Measurements from ENCODE around the gene FOXC1. TPM values are rescaled to one million over a fixed set of nuclear protein-coding genes. Genes with fewer than 3 reads are reported as not detected.

The FOXC1 gene
- total RNA-seq, 1 experiment from 2014 or later, result 7.3 TPM

GRCh38 chr6:1584996-1585668 is 24.6 kb upstream of the FOXC1 start:
- TF ChIP-seq EZH2phosphoT487 (IDR thresholded peaks at IDR 0.05; ENCODE audit: borderline replicate concordance, low read length) (no peak), CTCF (conservative IDR thresholded peaks at IDR 0.05; ENCODE audit: low read depth, low read length) (no peak), EZH2 (IDR thresholded peaks at IDR 0.05; ENCODE audit: low read length, unreplicated experiment) (no peak)
- Histone ChIP-seq H4K20me1 (ENCODE audit: low read length) (no peaks in the 10 kb centered on the region), H3K4me3 (ENCODE audit: low read length) (no peak overlapping the region), H3F3A (ENCODE audit: low read length, unreplicated experiment) (no peaks in the 10 kb centered on the region), H3K36me3 (ENCODE audit: low read depth, low read length) (no peaks in the 10 kb centered on the region), H3K9me2 (replicated peaks; ENCODE audit: low read length) (no peaks in the 10 kb centered on the region), H3K27ac (ENCODE audit: low read length) (no peak overlapping the region), H3K9me3 (ENCODE audit: low read length) (no peaks in the 10 kb centered on the region), H2AFZ (ENCODE audit: low read length) (no peak overlapping the region), H3K4me1 (ENCODE audit: insufficient read depth, low read length) (no peaks in the 10 kb centered on the region), H3K79me2 (ENCODE audit: low read length) (no peaks in the 10 kb centered on the region), H3K4me2 (ENCODE audit: low read length) (no peak overlapping the region), H3K27me3 (ENCODE audit: low read length) (peaks cover 30% of the 10 kb centered on the region), H3K9ac (ENCODE audit: low read length) (no peak overlapping the region)
- intact Hi-C loops (cut with micrococcal nuclease), result no loop called here
- no TSS peak for BruUV-seq (replicated peaks)
- DNase-seq (no peak), ATAC-seq (no peak)
- CTCF ChIA-PET, result no interaction called here
- POLR2A ChIA-PET (ENCODE audit: unreplicated experiment), result no interaction called here

DNA sequence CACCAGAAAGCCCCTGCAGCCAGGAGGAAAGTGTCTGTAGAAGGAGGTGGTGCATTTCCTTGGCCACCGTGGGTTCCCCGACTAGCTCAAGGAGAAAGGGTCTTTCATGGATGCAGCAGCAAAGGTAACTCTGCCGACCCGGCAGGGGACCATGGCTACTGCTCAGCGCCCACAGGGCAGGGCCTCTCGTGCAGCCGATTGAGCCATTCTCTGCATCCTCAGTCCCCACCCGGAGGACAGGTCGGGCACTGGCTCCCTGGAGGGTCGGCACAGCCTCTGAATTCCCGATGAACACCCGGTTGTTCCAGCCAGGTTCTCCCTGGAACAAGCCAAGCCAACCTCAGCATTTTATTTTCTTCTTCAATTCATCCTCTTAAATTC is 24.1 kb upstream of the FOXC1 start:
- Histone ChIP-seq H3K9me3 (ENCODE audit: low read length) (no peaks in the 10 kb centered on the region), H3K9me2 (replicated peaks; ENCODE audit: low read length) (no peaks in the 10 kb centered on the region), H3K4me2 (ENCODE audit: low read length) (no peak overlapping the region), H3K36me3 (ENCODE audit: low read depth, low read length) (no peaks in the 10 kb centered on the region), H3K9ac (ENCODE audit: low read length) (no peak overlapping the region), H3K27me3 (ENCODE audit: low read length) (peaks cover 30% of the 10 kb centered on the region), H3F3A (ENCODE audit: low read length, unreplicated experiment) (no peaks in the 10 kb centered on the region), H3K4me1 (ENCODE audit: insufficient read depth, low read length) (no peaks in the 10 kb centered on the region), H3K4me3 (ENCODE audit: low read length) (no peak overlapping the region), H3K27ac (ENCODE audit: low read length) (no peak overlapping the region), H3K79me2 (ENCODE audit: low read length) (no peaks in the 10 kb centered on the region), H2AFZ (ENCODE audit: low read length) (no peak overlapping the region), H4K20me1 (ENCODE audit: low read length) (no peaks in the 10 kb centered on the region)
- POLR2A ChIA-PET (ENCODE audit: unreplicated experiment), result no interaction called here
- DNase-seq, result no peak
- CTCF ChIA-PET, result no interaction called here
- BruUV-seq (replicated peaks), result no TSS peak
- TF ChIP-seq EZH2phosphoT487 (IDR thresholded peaks at IDR 0.05; ENCODE audit: borderline replicate concordance, low read length) (no peak), CTCF (conservative IDR thresholded peaks at IDR 0.05; ENCODE audit: low read depth, low read length) (no peak), EZH2 (IDR thresholded peaks at IDR 0.05; ENCODE audit: low read length, unreplicated experiment) (no peak)
- ATAC-seq, result no peak
- intact Hi-C loops (cut with micrococcal nuclease), result no loop called here

DNA sequence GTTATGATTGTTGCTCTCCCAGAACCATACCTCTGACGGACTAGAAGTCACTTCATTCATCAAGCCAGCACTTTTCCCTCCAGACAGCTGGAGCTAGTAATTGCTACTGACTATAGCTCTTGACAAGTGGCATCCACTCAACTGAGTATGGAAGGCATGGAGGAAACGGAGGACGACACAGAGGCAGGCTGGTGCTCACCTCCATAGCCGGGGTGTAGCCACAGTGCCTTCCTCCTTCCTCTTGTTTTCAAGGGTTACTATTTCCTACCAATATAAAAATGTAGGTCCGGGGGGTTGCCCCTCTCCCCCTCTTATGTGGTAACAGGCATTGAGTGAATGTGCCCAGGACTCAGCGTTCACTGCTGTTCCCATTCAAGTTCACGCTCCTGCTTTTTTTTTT is 23.5 kb upstream of the FOXC1 start:
- Histone ChIP-seq H3K79me2 (ENCODE audit: low read length) (no peaks in the 10 kb centered on the region), H3K9ac (ENCODE audit: low read length) (no peak overlapping the region), H3K9me3 (ENCODE audit: low read length) (no peaks in the 10 kb centered on the region), H3F3A (ENCODE audit: low read length, unreplicated experiment) (no peaks in the 10 kb centered on the region), H3K9me2 (replicated peaks; ENCODE audit: low read length) (no peaks in the 10 kb centered on the region), H3K4me3 (ENCODE audit: low read length) (no peak overlapping the region), H3K4me2 (ENCODE audit: low read length) (no peak overlapping the region), H2AFZ (ENCODE audit: low read length) (no peak overlapping the region), H3K27ac (ENCODE audit: low read length) (no peak overlapping the region), H3K27me3 (ENCODE audit: low read length) (peaks cover 30% of the 10 kb centered on the region), H3K4me1 (ENCODE audit: insufficient read depth, low read length) (no peaks in the 10 kb centered on the region), H4K20me1 (ENCODE audit: low read length) (no peaks in the 10 kb centered on the region), H3K36me3 (ENCODE audit: low read depth, low read length) (no peaks in the 10 kb centered on the region)
- ChIA-PET POLR2A (ENCODE audit: unreplicated experiment) (interaction anchor here (0.6 kb wide), 1 partner anchor 23 kb away, joined by 6 read pairs; no protein-coding TSS in a partner anchor), CTCF (no interaction called here)
- no TSS peak for BruUV-seq (replicated peaks)
- DNase-seq, result no peak
- intact Hi-C loops (cut with micrococcal nuclease), result no loop called here
- no peak for ATAC-seq
- TF ChIP-seq CTCF (conservative IDR thresholded peaks at IDR 0.05; ENCODE audit: low read depth, low read length) (no peak), EZH2phosphoT487 (IDR thresholded peaks at IDR 0.05; ENCODE audit: borderline replicate concordance, low read length) (no peak), EZH2 (IDR thresholded peaks at IDR 0.05; ENCODE audit: low read length, unreplicated experiment) (no peak)
